Heart right ventricle (tissue), 16 donors: Measurements from ENCODE around the gene JPH2. TPM values are rescaled to one million over a fixed set of nuclear protein-coding genes. Genes with fewer than 3 reads are reported as not detected.

Experiments
- ATAC-seq, 8 donors: fragments of 200-7000 bp; cut with Tn5 transposase; one replicate each; pipeline ENCODE4 v1.9.1; 2020; ENCODE audit warnings: mild to moderate bottlenecking in 8 of 8, moderate library complexity in 8 of 8, moderate number of reproducible peaks in 1 of 8
- DNase-seq, 2 donors: peaks; one replicate each; pipeline ENCODE4 v3.0.0-alpha.2; 2020
- H3K27ac ChIP-seq, 10 donors: fragments of 200-600 bp; sonication (generic) in 2 of 10; one replicate each; pipeline versions ENCODE4 v1.5.0 to v1.8.0; 2020 to 2022; ENCODE audit warnings: mild to moderate bottlenecking in 3 of 10
- H3K27me3 ChIP-seq, 7 donors: fragments of 200-600 bp; one replicate each; pipeline ENCODE4 v1.8.0; 2021 to 2022; ENCODE audit warnings: mild to moderate bottlenecking in 2 of 7
- H3K36me3 ChIP-seq, 9 donors: fragments of 200-600 bp; sonication (generic) in 1 of 9; one replicate each; pipeline versions ENCODE4 v1.5.0 to v1.8.0; 2020 to 2022; ENCODE audit warnings: mild to moderate bottlenecking in 2 of 9
- H3K4me1 ChIP-seq, 9 donors: fragments of 200-600 bp; sonication (generic) in 1 of 9; one replicate each; pipeline versions ENCODE4 v1.5.0 to v1.8.0; 2020 to 2022; ENCODE audit warnings: mild to moderate bottlenecking in 4 of 9
- H3K4me3 ChIP-seq, 10 donors: fragments of 200-600 bp; sonication (generic) in 2 of 10; one replicate each; pipeline versions ENCODE4 v1.5.0 to v1.8.0; 2020 to 2022; ENCODE audit warnings: mild to moderate bottlenecking in 7 of 10, moderate library complexity in 2 of 10
- H3K9me3 ChIP-seq, 11 donors: fragments of 200-600 bp in 10 of 11; sonication (generic) in 2 of 11; one replicate each; pipeline versions ENCODE4 v1.5.0 to v1.8.0; 2013 to 2022; ENCODE audit warnings: mild to moderate bottlenecking in 2 of 11, control low read depth in 1 of 11, moderate library complexity in 1 of 11
- CTCF ChIP-seq, 9 donors: fragments of 200-600 bp; sonication (generic) in 2 of 9; IDR thresholded peaks; one replicate each; pipeline versions ENCODE4 v1.5.0 to v1.8.0; 2021 to 2022; ENCODE audit warnings: antibody characterized with exemption in 9 of 9, mild to moderate bottlenecking in 5 of 9, moderate library complexity in 1 of 9
- WGBS, 2 donors: extraction: QIAGEN DNeasy Blood & Tissue Kit; methylation state at CpG; one replicate each; pipeline ENCODE4 v1.1.7; 2013; ENCODE audit warnings: inconsistent platforms in 1 of 2; 5-methylcytosine and 5-hydroxymethylcytosine counted together
- intact Hi-C, 10 donors: fragments of 100-400 bp; cut with DNase I; formaldehyde crosslinking; loops; one replicate each; pipeline versions ENCODE4 v1.11.1 to v1.14.2; 2022
- polyA plus RNA-seq, 2 donors: library from polyadenylated mRNA; stranded (reverse); fragments of 200-250 nt; gene quantifications; one replicate each; pipeline ENCODE4 v1.2.3, GENCODE V29; 2013
- total RNA-seq, 10 donors: library from RNA; stranded (reverse); fragmentation: NEBNext Ultra II Directional in 3 of 10; extraction: Animal tissue kit (Norgen Biotek cat#: 25700) in 3 of 10; gene quantifications; one replicate each; pipeline versions ENCODE4 v1.2.1 to v1.2.4, GENCODE V29; 2021 to 2023
- donor health status: Arrhythmogenic right ventricular cardiomyopathy.
- donor health status: ischemic (EF 13 %, LVEDD 7.1; RV severe dilation, severe dysfunction).
- donor health status: healthy with polysubstance abuse.
- donor health status: DM: no; HTN: yes; CAD: no.
- donor health status: DM: no; HTN: no; CAD: no.
- donor health status: ischemic (EF 25% LVEDD 6.9; RV normal size, moderate dysfunction).
- donor health status: ischemic (EF 25% LVEDD 5.7; RV mildly dilated, moderate dysfunction).
- donor health status: healthy.
- donor health status: DM: yes; HTN: yes; CAD: no.
- donor health status: Ischemic cardiomyopathy.
- donor health status: ischemic (EF 35%, LVEDD 5.7; RV mildly dilated, moderate dysfunction).
- donor health status: nonischemic (EF 11% LVEDD 7.7; RV severe dilation, severe dysfunction).
- donor health status: DM: yes; HTN: yes; CAD: no.
- donor health status: PGD.
- donor health status: ischemic (EF 29% LVEDD 5.4; RV normal size, mild dysfunction).
- donor health status: nonischemic (EF 23%, LVEDD 6.1; RV moderate dilation, normal function).

JPH2 gene
- total and polyA plus RNA-seq, 12 donors, result 61.9 to 215 (median 146) TPM

GRCh38 chr20:44087051-44087856 lies 99.7 kb downstream of the JPH2 start:
- intact Hi-C loops, result loop anchor here in 5 of 10 donors (10.0 kb wide), 5 partner anchors 242 to 642 kb away; partner anchors contain the start of gene SRSF6 (in 1 of the 5)
- peaks cover 0 to 10% (median 0%) of the 10 kb centered on the region in 9 donors for H3K4me1 ChIP-seq
- H3K27ac ChIP-seq, result no peak overlapping the region
- H3K9me3 ChIP-seq, result no peaks in the 10 kb centered on the region
- DNase-seq (no peak), ATAC-seq (no peak)
- TF ChIP-seq CTCF (IDR thresholded peaks at IDR 0.05), result no peak
- no peak overlapping the region for H3K4me3 ChIP-seq
- peaks cover 0 to 3% (median 0%) of the 10 kb centered on the region in 7 donors for H3K27me3 ChIP-seq
- 68 to 76% methylated on average over 15 of the region's 15 CpGs for WGBS, 2 donors
- no peaks in the 10 kb centered on the region for H3K36me3 ChIP-seq

- no peak overlapping the region for H3K4me3 ChIP-seq
- H3K9me3 ChIP-seq, result no peaks in the 10 kb centered on the region
- no peak for TF ChIP-seq CTCF (IDR thresholded peaks at IDR 0.05)
- 75 to 84% methylated on average over 17 of the region's 17 CpGs for WGBS, 2 donors
- intact Hi-C loops, result loop anchor here in 5 of 10 donors (10.0 kb wide), 5 partner anchors 241 to 641 kb away; partner anchors contain the start of gene SRSF6 (in 1 of the 5)
- H3K27me3 ChIP-seq, result peaks cover 0 to 3% (median 0%) of the 10 kb centered on the region in 7 donors
- no peak for ATAC-seq
- H3K36me3 ChIP-seq, result no peaks in the 10 kb centered on the region
- H3K4me1 ChIP-seq, result peaks cover 0 to 10% (median 0%) of the 10 kb centered on the region in 9 donors
- no peak overlapping the region for H3K27ac ChIP-seq
- no peak for DNase-seq
Measured at GRCh38 chr20:44085616-44086434, 101.2 kb downstream of the JPH2 start.

GRCh38 chr20:44084891-44085290 lies 102.1 kb downstream of the JPH2 start:
- DNase-seq (no peak), ATAC-seq (no peak)
- no peak overlapping the region for H3K4me3 ChIP-seq
- peaks cover 0 to 3% (median 0%) of the 10 kb centered on the region in 7 donors for H3K27me3 ChIP-seq
- intact Hi-C loops, result loop anchor here in 9 of 10 donors (5.0 to 10.0 kb wide), 9 partner anchors 240 to 640 kb away; partner anchors contain the start of gene SRSF6 (in 1 of the 9)
- WGBS, 2 donors, result 92 to 94% methylated on average over 7 of the region's 7 CpGs
- H3K36me3 ChIP-seq, result no peaks in the 10 kb centered on the region
- peaks cover 0 to 17% (median 4%) of the 10 kb centered on the region in 9 donors for H3K4me1 ChIP-seq
- H3K9me3 ChIP-seq, result no peaks in the 10 kb centered on the region
- no peak for TF ChIP-seq CTCF (IDR thresholded peaks at IDR 0.05)
- H3K27ac ChIP-seq, result no peak overlapping the region

GRCh38 chr20:44084439-44084838 lies 102.5 kb downstream of the JPH2 start:
- Histone ChIP-seq H3K27ac (no peak overlapping the region), H3K27me3 (peaks cover 0 to 3% (median 0%) of the 10 kb centered on the region in 7 donors), H3K9me3 (no peaks in the 10 kb centered on the region), H3K4me3 (no peak overlapping the region), H3K36me3 (no peaks in the 10 kb centered on the region), H3K4me1 (peaks cover 0 to 17% (median 4%) of the 10 kb centered on the region in 9 donors)
- ATAC-seq (no peak), DNase-seq (no peak)
- intact Hi-C loops, result loop anchor here in 9 of 10 donors (5.0 to 10.0 kb wide), 9 partner anchors 240 to 640 kb away; partner anchors contain the start of gene SRSF6 (in 1 of the 9)
- no peak for TF ChIP-seq CTCF (IDR thresholded peaks at IDR 0.05)
- WGBS, 2 donors, result 60 to 73% methylated on average over 2 of the region's 2 CpGs
